Thyroid gland (tissue), 4 donors: ENCODE measurements around the gene FOXO1. TPM values are rescaled to one million over a fixed set of nuclear protein-coding genes. Genes with fewer than 3 reads are reported as not detected.

Experiments
- DNase-seq, 2 donors: peaks; one replicate each; pipeline ENCODE4 v3.0.0-alpha.2; 2019
- H3K27ac ChIP-seq, 3 donors: fragments of 200-600 bp; sonication (generic); 1 replicate in 2 of 3; 2 replicates in 1 of 3; pipeline ENCODE4 v1.5.1; 2016 to 2019; ENCODE audit warnings: mild to moderate bottlenecking in 1 of 3, moderate library complexity in 1 of 3
- H3K27me3 ChIP-seq: fragments of 200-600 bp; sonication (generic); one replicate; pipeline ENCODE4 v1.5.1; 2019
- H3K36me3 ChIP-seq, 2 donors: fragments of 200-600 bp; sonication (generic); one replicate each; pipeline ENCODE4 v1.5.1; 2016 to 2019
- H3K4me1 ChIP-seq, 2 donors: fragments of 200-600 bp; sonication (generic); one replicate each; pipeline ENCODE4 v1.5.1; 2017 to 2019
- H3K4me3 ChIP-seq, 3 donors: fragments of 200-600 bp; sonication (generic); replicated peaks in 1 of 3; 1 replicate in 2 of 3; 2 replicates in 1 of 3; pipeline ENCODE4 v1.5.1; 2016; ENCODE audit warnings: mild to moderate bottlenecking in 1 of 3
- H3K9me3 ChIP-seq: fragments of 200-600 bp; sonication (generic); one replicate; pipeline ENCODE4 v1.5.1; 2017
- POLR2A ChIP-seq, 2 donors: fragments of 450-650 bp; IDR thresholded peaks; one replicate each; pipeline ENCODE4 v1.6.1; 2017; ENCODE audit warnings: antibody characterized with exemption in 2 of 2, mild to moderate bottlenecking in 2 of 2, moderate library complexity in 1 of 2
- WGBS, 2 donors: methylation state at CpG; one replicate each; pipeline ENCODE4 v1.1.5; 2017; 5-methylcytosine and 5-hydroxymethylcytosine counted together
- intact Hi-C: fragments of 100-400 bp; cut with DNase I; formaldehyde crosslinking; loops from one replicate; pipeline ENCODE4 v1.15.1; 2023
- total RNA-seq, 4 donors: library from RNA; depleted of rRNA; stranded (reverse); fragments of >200 nt; gene quantifications; one replicate each; pipeline ENCODE4 v1.2.3, GENCODE V29; 2016
- TF ChIP-seq, protein P1 (sequence below), 6 experiments: fragments of 200-600 bp in 3 of 6; fragments of 450-650 bp in 3 of 6; sonication (generic) in 3 of 6; IDR thresholded peaks; one replicate each; pipeline ENCODE4 v1.5.1; 2016 to 2019; ENCODE audit warnings: antibody characterized with exemption in 6 of 6, mild to moderate bottlenecking in 2 of 6, inconsistent platforms in 1 of 6, moderate library complexity in 1 of 6

The FOXO1 gene
- total RNA-seq, 4 donors from 2014 or later, result 65.2 to 92.9 (median 70.0) TPM

DNA sequence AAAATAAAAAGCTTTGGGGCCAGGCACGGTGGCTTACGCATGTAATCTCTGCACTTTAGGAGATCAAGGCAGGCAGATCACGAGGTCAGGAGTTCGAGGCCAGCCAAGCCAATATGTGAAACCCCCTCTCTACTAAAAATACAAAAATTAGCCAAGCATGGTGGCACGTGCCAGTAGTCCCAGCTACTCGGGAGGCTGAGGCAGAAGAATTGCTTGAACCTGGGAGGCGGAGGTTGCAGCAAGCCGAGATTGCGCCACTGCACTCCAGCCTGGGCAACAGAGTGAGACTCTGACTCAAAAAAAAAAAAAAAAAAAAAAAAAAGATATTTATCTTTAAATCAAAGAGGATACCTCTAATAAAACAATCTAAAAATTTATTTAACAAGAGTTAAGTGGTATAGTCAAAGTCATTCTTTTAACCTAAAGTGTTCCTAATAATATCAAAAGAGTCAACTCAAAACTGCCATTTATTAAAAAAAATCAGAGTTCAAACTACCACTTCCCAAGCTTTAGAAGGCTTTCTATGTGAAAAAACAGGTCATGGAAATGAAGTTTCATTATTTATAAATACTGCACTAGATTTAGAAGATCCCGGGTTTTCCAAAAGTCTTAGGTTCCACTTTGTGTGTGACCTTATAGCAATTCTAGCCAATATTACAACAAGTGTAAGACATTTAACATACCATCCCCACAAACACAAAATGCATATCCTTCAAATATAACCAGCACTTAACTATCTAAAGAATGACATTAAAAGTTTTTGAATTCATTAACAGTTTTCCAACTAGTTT, 4.4 kb downstream of the FOXO1 start:
- peak overlapping the region in 1 of 3 donors; percentile 4 for H3K4me3 ChIP-seq
- peak overlapping the region; percentile 94 to 99 (median 98) for H3K27ac ChIP-seq
- H3K4me1 ChIP-seq, result peaks cover 34 to 51% of the 10 kb centered on the region in 2 donors
- no peaks in the 10 kb centered on the region for H3K9me3 ChIP-seq
- WGBS, 2 donors, result 58 to 71% methylated on average over 10 of the region's 10 CpGs
- no peaks in the 10 kb centered on the region for H3K36me3 ChIP-seq
- intact Hi-C loops, result loop anchor here (10.0 kb wide), 1 partner anchor 97 kb away; no protein-coding TSS in a partner anchor
- no peak for TF ChIP-seq POLR2A (IDR thresholded peaks at IDR 0.05)
- TF ChIP-seq, protein P1, sequence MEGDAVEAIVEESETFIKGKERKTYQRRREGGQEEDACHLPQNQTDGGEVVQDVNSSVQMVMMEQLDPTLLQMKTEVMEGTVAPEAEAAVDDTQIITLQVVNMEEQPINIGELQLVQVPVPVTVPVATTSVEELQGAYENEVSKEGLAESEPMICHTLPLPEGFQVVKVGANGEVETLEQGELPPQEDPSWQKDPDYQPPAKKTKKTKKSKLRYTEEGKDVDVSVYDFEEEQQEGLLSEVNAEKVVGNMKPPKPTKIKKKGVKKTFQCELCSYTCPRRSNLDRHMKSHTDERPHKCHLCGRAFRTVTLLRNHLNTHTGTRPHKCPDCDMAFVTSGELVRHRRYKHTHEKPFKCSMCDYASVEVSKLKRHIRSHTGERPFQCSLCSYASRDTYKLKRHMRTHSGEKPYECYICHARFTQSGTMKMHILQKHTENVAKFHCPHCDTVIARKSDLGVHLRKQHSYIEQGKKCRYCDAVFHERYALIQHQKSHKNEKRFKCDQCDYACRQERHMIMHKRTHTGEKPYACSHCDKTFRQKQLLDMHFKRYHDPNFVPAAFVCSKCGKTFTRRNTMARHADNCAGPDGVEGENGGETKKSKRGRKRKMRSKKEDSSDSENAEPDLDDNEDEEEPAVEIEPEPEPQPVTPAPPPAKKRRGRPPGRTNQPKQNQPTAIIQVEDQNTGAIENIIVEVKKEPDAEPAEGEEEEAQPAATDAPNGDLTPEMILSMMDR (IDR thresholded peaks at IDR 0.05), result no peak
- DNase-seq, result peak; percentile 24 to 30
- no peaks in the 10 kb centered on the region for H3K27me3 ChIP-seq

DNA sequence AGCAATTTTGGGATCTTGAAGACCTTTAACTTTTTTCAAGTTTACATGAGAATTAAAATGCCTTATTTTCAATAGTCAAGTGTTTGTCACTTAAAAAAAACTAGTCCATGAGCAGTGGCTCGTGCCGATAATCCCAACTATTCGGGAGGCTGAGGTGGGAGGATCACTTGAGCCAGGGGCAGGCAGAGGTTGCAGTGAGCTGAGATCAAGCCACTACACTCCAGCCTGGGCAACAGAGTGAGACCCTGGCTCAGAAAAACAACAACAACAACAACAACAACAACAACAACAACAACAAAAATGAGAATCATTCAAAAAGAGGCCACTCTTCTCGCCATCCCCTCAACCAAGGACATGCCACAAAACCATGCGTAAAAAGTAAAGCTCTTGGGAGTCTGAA, 5.7 kb downstream of the FOXO1 start:
- no peaks in the 10 kb centered on the region for H3K9me3 ChIP-seq
- peak overlapping the region in 2 of 3 donors; percentile 12 to 29 for H3K27ac ChIP-seq
- no peak overlapping the region for H3K4me3 ChIP-seq
- H3K27me3 ChIP-seq, result no peaks in the 10 kb centered on the region
- TF ChIP-seq, protein P1 (IDR thresholded peaks at IDR 0.05), result no peak
- no peak for TF ChIP-seq POLR2A (IDR thresholded peaks at IDR 0.05)
- 90 to 93% methylated on average over 5 of the region's 5 CpGs for WGBS, 2 donors
- H3K36me3 ChIP-seq, result no peaks in the 10 kb centered on the region
- no peak for DNase-seq
- intact Hi-C loops, result loop anchor here (10.0 kb wide), 1 partner anchor 96 kb away; no protein-coding TSS in a partner anchor
- peaks cover 39 to 60% of the 10 kb centered on the region in 2 donors for H3K4me1 ChIP-seq

- Histone ChIP-seq H3K4me3 (no peak overlapping the region), H3K27ac (peak overlapping the region; percentile 12 to 41 (median 29)), H3K36me3 (no peaks in the 10 kb centered on the region), H3K27me3 (no peaks in the 10 kb centered on the region), H3K4me1 (peaks cover 39 to 60% of the 10 kb centered on the region in 2 donors), H3K9me3 (no peaks in the 10 kb centered on the region)
- TF ChIP-seq, protein P1 (IDR thresholded peaks at IDR 0.05), result no peak
- no peak for TF ChIP-seq POLR2A (IDR thresholded peaks at IDR 0.05)
- WGBS, 2 donors, result 70 to 91% methylated on average over 4 of the region's 4 CpGs
- peak in 1 of 2 donors; percentile 36 for DNase-seq
- intact Hi-C loops, result loop anchor here (10.0 kb wide), 1 partner anchor 95 kb away; no protein-coding TSS in a partner anchor
Observed at GRCh38 chr13:40660141-40660664, 6.2 kb downstream of the FOXO1 start.

GRCh38 chr13:40657951-40658350, 8.5 kb downstream of the FOXO1 start:
- intact Hi-C loops, result no loop called here
- Histone ChIP-seq H3K27me3 (no peaks in the 10 kb centered on the region), H3K4me3 (no peak overlapping the region), H3K4me1 (peaks cover 52 to 76% of the 10 kb centered on the region in 2 donors), H3K9me3 (no peaks in the 10 kb centered on the region), H3K36me3 (no peaks in the 10 kb centered on the region), H3K27ac (no peak overlapping the region)
- WGBS, 2 donors, result 77 to 80% methylated on average over 4 of the region's 4 CpGs
- no peak for DNase-seq
- TF ChIP-seq, protein P1 (IDR thresholded peaks at IDR 0.05), result no peak
- TF ChIP-seq POLR2A (IDR thresholded peaks at IDR 0.05), result no peak

GRCh38 chr13:40657307-40657706, 9.1 kb downstream of the FOXO1 start:
- Histone ChIP-seq H3K27me3 (no peaks in the 10 kb centered on the region), H3K4me1 (peaks cover 58 to 76% of the 10 kb centered on the region in 2 donors), H3K9me3 (no peaks in the 10 kb centered on the region), H3K4me3 (no peak overlapping the region), H3K27ac (no peak overlapping the region), H3K36me3 (no peaks in the 10 kb centered on the region)
- no peak for DNase-seq
- TF ChIP-seq POLR2A (IDR thresholded peaks at IDR 0.05), result no peak
- TF ChIP-seq, protein P1 (IDR thresholded peaks at IDR 0.05), result no peak
- intact Hi-C loops, result no loop called here
- WGBS, 2 donors, result 92% methylated on average over 5 of the region's 5 CpGs
